Raji (cell line): ENCODE results near the gene ATP6V1B1.

ENCODE experiments used
- POLR2A ChIP-seq: IDR thresholded peaks from 2 replicates; pipeline ENCODE4 v1.6.1; 2011; ENCODE audit warnings: low read depth, low read length, control low read depth; ENCODE audit not compliant: insufficient read depth

Gene ATP6V1B1

GRCh38 chr2:70896765-70897202, 38.9 kb upstream of the ATP6V1B1 start:
- TF ChIP-seq POLR2A = no peak

GRCh38 chr2:70897203-70897976, 38.3 kb upstream of the ATP6V1B1 start:
- no peak for TF ChIP-seq POLR2A

DNA sequence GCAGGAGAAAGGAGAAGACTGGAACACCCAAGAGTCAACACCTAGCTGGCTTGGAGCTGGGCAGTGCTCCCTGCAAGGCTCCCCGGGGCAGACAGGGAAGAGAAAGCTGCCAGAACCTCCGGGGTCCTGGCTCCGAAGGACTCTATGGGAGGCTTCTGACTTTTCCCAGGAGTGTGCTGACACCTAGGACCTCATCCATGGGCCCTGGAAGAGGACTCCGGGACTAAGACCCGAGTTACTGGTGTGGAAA, 37.8 kb upstream of the ATP6V1B1 start:
- no peak for TF ChIP-seq POLR2A

- no peak for TF ChIP-seq POLR2A
These were observed 37.1 kb upstream of the ATP6V1B1 start for GRCh38 chr2:70898363-70899240.

DNA sequence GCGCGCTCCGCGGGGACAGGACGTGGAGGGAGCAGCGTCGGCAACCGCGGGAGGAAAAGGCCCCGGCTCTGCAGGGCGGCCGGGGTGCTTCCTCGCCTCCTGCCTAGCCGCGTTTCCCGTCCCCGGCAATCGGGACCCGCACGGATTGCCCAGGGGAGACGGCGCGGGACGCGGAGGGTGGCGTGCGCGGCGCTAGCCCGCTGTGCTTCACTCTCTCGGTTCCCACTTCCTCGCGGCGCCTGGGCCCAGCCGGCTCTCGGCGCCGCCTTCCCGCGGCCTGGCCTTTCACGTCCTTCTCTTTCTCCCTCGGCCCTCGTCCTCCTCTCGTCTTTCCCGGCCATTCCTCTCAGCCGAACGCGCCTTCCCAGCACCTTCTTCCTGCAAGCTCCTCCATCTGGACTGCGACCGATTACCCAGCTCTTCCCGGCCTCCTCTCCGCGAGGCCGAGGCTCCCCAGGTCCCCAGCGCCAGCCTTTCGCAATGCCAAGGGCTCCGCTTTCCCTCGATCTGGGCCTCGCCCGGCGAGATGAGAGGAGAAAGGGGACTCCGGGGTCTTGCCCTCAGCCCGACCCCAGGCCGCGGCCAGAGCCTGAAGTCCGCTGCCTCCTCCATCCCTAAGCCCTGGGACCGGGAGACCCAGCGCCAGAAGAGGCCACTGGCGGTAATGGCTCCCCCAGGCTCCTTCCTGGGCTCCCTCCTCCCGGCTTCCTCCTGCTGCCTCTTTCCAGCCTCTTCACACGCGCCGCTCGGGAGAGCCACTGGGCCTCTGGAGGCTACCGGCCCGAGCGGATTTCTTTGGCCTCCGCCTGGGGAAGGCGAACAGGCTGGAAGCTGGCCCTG, 34.3 kb upstream of the ATP6V1B1 start:
- TF ChIP-seq POLR2A = no peak

GRCh38 chr2:70902067-70902442, 33.6 kb upstream of the ATP6V1B1 start:
- TF ChIP-seq POLR2A = no peak

- TF ChIP-seq POLR2A = no peak
These were observed 33.1 kb upstream of the ATP6V1B1 start for GRCh38 chr2:70902579-70902978.

GRCh38 chr2:70903171-70903570, 32.5 kb upstream of the ATP6V1B1 start:
- no peak for TF ChIP-seq POLR2A

GRCh38 chr2:70903641-70904340, 31.9 kb upstream of the ATP6V1B1 start:
- TF ChIP-seq POLR2A = no peak

DNA sequence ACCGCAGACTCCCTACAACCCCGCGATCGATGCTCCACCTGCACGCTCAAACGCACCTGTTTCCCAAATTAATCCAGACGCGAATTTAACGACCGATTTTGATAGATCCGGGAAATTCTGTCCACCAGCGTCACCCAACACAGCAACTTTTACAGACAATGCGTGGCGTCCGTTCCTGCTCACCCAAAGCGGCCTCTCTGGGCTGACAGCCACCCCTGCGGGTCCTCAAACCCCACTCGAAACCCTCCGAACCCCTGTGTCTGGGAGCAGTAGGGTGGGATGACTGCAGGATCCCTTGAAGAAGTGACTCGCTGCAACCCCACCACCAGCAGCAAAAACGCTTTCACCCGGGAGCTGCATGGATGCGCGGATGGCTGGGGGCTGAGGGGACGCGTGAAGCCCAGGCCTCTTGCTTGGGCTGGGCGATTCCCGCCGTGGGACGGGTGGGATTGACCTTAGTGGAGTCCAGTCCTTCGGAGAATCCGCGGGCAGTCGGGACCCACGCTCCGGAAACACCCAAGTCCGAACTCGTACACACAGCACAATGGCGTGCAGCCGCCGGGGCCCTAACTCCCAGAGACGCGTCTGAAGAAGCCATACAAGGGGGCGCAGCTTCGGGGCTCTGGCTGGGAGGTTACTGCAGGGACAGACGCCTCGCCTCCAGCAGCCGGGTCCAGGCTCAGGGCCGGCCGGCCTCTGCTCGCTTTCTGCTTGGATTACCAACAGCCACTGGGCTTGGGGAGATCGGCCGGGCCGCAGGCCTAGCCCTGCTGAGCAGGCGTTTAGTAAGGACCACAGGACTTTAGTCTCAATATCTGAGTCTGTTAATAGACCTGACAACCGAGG, 31.1 kb upstream of the ATP6V1B1 start:
- TF ChIP-seq POLR2A = no peak

DNA sequence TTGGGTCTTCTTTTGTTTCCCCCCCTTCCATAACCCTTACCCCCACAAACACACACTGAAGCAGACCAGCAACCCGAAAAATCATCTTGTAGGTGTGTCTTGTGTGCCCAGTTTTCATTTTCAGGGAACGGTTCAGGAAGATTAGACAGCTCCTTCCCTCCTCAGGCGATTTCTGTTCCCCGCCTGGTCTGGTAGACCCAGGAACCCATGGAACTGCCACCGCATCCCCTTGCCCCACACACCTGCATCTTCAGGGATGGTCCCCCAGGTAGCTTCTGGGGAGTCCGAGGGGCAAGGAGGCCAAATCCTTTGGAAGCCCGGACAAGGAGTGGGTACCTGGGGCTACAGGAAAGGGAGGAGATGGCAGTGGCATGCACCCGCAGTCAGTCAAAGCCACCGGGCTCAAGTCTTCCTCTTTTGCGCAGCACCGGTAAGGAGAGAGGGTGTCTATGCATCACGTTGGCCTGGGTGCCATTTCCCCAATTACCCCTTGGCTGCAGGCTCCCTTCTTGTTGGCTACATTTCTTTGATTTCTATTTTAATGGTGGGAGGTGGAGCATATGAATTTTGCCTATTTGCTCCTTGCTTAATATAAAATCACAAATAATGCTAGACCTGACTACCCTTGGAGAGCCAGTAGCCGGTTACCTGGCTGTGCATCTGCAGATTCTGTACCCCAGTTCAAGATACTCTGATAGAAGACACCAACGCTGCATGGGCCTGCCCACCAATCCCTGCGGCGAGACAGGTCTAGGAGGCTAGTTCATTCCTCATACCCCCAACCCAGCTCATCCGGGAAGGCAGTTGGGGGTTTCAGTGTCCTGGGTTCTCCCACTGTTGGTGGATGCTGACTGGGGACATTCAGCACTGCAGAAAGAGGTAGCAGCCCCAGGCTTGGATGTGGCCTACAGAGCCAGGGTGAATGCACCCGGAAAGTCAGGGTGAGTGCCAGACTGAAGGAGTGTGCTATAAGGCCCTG, 30.0 kb upstream of the ATP6V1B1 start:
- no peak for TF ChIP-seq POLR2A

DNA sequence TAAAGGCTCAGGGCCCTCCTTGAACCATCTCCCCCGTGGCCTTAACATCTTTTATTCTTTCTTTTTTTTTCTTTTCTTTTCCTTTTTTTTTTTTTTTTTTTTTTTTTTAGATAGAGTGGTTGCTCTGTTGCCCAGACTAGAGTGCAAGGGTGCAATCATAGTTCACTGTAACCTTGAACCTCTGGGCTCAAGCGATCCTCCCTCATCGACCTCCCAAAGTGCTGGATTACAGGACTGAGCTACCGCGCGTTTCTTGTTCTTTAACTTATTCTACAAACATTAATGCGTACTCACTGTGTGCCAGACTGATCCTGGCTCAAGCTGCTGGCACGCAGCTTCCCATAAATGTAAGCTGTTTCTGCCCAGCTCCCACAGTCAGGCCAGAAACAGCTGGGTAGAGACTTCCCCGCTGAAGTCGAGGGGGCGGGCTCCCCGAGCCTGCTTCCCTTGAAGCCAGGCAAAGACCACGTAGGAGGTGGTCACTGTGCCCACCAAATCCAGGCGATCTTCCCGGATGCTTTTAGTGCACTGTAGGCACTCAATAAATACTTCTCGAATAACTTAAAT, 29.2 kb upstream of the ATP6V1B1 start:
- TF ChIP-seq POLR2A = no peak
